GM23338 (cell line): ENCODE results near the gene HAGH. TPM values are rescaled to one million over a fixed set of nuclear protein-coding genes. Genes with fewer than 3 reads are reported as not detected.

ENCODE experiments used
- ATAC-seq: fragments of 200-7000 bp; cut with Tn5 transposase; 3 replicates; pipeline ENCODE4 v1.9.1; 2020
- DNase-seq: peaks from one replicate; pipeline ENCODE4 v3.0.0-alpha.2; 2015; ENCODE audit warnings: low spot score
- H2AFZ ChIP-seq: fragments of 200-600 bp; sonication (generic); 2 replicates; pipeline ENCODE4 v1.8.0; 2016; ENCODE audit warnings: antibody characterized with exemption, mild to moderate bottlenecking, moderate library complexity
- H3F3A ChIP-seq: fragments of 200-600 bp; sonication (generic); replicated peaks from 2 replicates; pipeline ENCODE4 v1.8.0; 2017; ENCODE audit warnings: antibody characterized with exemption, mixed run types, low read depth
- H3K27ac ChIP-seq: fragments of 200-600 bp; sonication (generic); 2 replicates; pipeline ENCODE4 v1.6.1; 2016; ENCODE audit warnings: low read depth
- H3K27me3 ChIP-seq: fragments of 200-600 bp; sonication (generic); 2 replicates; pipeline ENCODE4 v1.8.0; 2016; ENCODE audit warnings: mild to moderate bottlenecking, mixed run types, moderate library complexity; ENCODE audit not compliant: insufficient read depth
- H3K36me3 ChIP-seq: fragments of 200-600 bp; sonication (generic); 2 replicates; pipeline ENCODE4 v1.8.0; 2016; ENCODE audit warnings: mild to moderate bottlenecking; ENCODE audit not compliant: insufficient read depth
- H3K4me1 ChIP-seq: fragments of 200-600 bp; sonication (generic); 2 replicates; pipeline ENCODE4 v1.8.0; 2016; ENCODE audit warnings: mild to moderate bottlenecking, moderate library complexity; ENCODE audit not compliant: insufficient read depth
- H3K4me2 ChIP-seq: fragments of 200-600 bp; sonication (generic); 2 replicates; pipeline ENCODE4 v1.7.1; 2017; ENCODE audit warnings: mixed run types
- H3K4me3 ChIP-seq: fragments of 200-600 bp; sonication (generic); 2 replicates; pipeline ENCODE4 v1.6.1; 2016; ENCODE audit warnings: mixed run types
- H3K79me2 ChIP-seq: fragments of 200-600 bp; sonication (generic); replicated peaks from 2 replicates; pipeline ENCODE4 v1.8.0; 2017; ENCODE audit warnings: mild to moderate bottlenecking; ENCODE audit not compliant: insufficient read depth
- H3K9me2 ChIP-seq: fragments of 200-600 bp; sonication (generic); 2 replicates; pipeline ENCODE4 v1.8.0; 2017; ENCODE audit not compliant: insufficient read depth
- H4K20me1 ChIP-seq: fragments of 200-600 bp; sonication (generic); replicated peaks from 2 replicates; pipeline ENCODE4 v1.8.0; 2017; ENCODE audit warnings: mild to moderate bottlenecking; ENCODE audit not compliant: insufficient read depth
- H3K27ac Mint-ChIP-seq: 2 replicates; pipeline ENCODE4 v1.8.0; 2020; ENCODE audit warnings: inconsistent platforms, mild to moderate bottlenecking, moderate library complexity, mixed read lengths
- H3K27me3 Mint-ChIP-seq: 3 replicates; pipeline ENCODE4 v1.8.0; 2022; ENCODE audit warnings: low read depth, mild to moderate bottlenecking, moderate library complexity, mixed read lengths, inconsistent platforms; ENCODE audit not compliant: insufficient read depth, poor library complexity
- H3K36me3 Mint-ChIP-seq: 3 replicates; pipeline ENCODE4 v1.8.0; 2021; ENCODE audit warnings: low read depth, mild to moderate bottlenecking, inconsistent platforms, moderate library complexity, mixed read lengths
- H3K4me1 Mint-ChIP-seq: 3 replicates; pipeline ENCODE4 v1.8.0; 2020; ENCODE audit warnings: mild to moderate bottlenecking, inconsistent platforms, mixed read lengths
- H3K4me3 Mint-ChIP-seq: 3 replicates; pipeline ENCODE4 v1.8.0; 2021; ENCODE audit warnings: moderate library complexity, mild to moderate bottlenecking, inconsistent platforms, mixed read lengths
- H3K9me3 Mint-ChIP-seq: 3 replicates; pipeline ENCODE4 v1.8.0; 2020; ENCODE audit warnings: moderate library complexity, mild to moderate bottlenecking, inconsistent platforms, mixed read lengths
- CREB1 ChIP-seq: fragments of 250-450 bp; sonication (Bioruptor Pico); IDR thresholded peaks from 2 replicates; pipeline ENCODE4 v1.5.0; 2020; ENCODE audit warnings: low read depth, mild to moderate bottlenecking, moderate library complexity
- EZH2 ChIP-seq: fragments of 200-600 bp; sonication (generic); IDR thresholded peaks from one replicate; pipeline ENCODE4 v1.8.0; 2017; ENCODE audit warnings: antibody characterized with exemption, mild to moderate bottlenecking, low read depth; ENCODE audit not compliant: unreplicated experiment
- EZH2phosphoT487 ChIP-seq: fragments of 200-600 bp; sonication (generic); IDR thresholded peaks from one replicate; pipeline ENCODE4 v1.8.1; 2018; ENCODE audit warnings: antibody characterized with exemption; ENCODE audit not compliant: unreplicated experiment
- JUNB ChIP-seq: IDR thresholded peaks from one replicate; pipeline ENCODE4 v1.6.1; 2016; ENCODE audit warnings: antibody characterized with exemption; ENCODE audit not compliant: unreplicated experiment
- NANOG ChIP-seq: IDR thresholded peaks from 2 replicates; pipeline ENCODE4 v1.6.1; 2016; ENCODE audit warnings: antibody characterized with exemption, borderline replicate concordance
- STAT1 ChIP-seq: IDR thresholded peaks from one replicate; pipeline ENCODE4 v1.6.1; 2016; ENCODE audit warnings: antibody characterized with exemption; ENCODE audit not compliant: unreplicated experiment
- ZNF114 ChIP-seq: fragments of 250-450 bp; sonication (Bioruptor Pico); IDR thresholded peaks from 2 replicates; pipeline ENCODE4 v1.5.0; 2020; ENCODE audit warnings: mild to moderate bottlenecking, moderate library complexity
- ZNF331 ChIP-seq: fragments of 250-450 bp; sonication (Bioruptor Pico); IDR thresholded peaks from 2 replicates; pipeline ENCODE4 v1.5.0; 2020; ENCODE audit warnings: low read depth, mild to moderate bottlenecking, moderate library complexity
- ZNF462 ChIP-seq: fragments of 250-450 bp; sonication (Bioruptor Pico); IDR thresholded peaks from 2 replicates; pipeline ENCODE4 v1.5.0; 2020; ENCODE audit warnings: mild to moderate bottlenecking, moderate library complexity
- polyA plus RNA-seq: library from polyadenylated mRNA; unstranded; fragments of >200 nt; fragmentation: Nextera tagmentation; extraction: Ambion mirVana; gene quantifications from 2 replicates; pipeline ENCODE4 v1.2.1, GENCODE V29; 2016
- total RNA-seq: library from RNA; depleted of rRNA; stranded (reverse); fragments of >200 nt; shearing (Covaris generic); gene quantifications from 2 replicates; pipeline ENCODE4 v1.2.3, GENCODE V29; 2014
- TF ChIP-seq, protein P1 (sequence below), 2 experiments: fragments of 200-600 bp in 1 of 2; sonication (generic) in 1 of 2; conservative IDR thresholded peaks; 2 replicates each; pipeline versions ENCODE4 v1.5.1 to v1.6.1; 2016 to 2017; ENCODE audit warnings: antibody characterized with exemption in 2 of 2, low read depth in 2 of 2, mild to moderate bottlenecking in 2 of 2, moderate library complexity in 1 of 2

The HAGH gene
- total and polyA plus RNA-seq, 2 experiments from 2014 or later, result 24.7 to 28.9 TPM

DNA sequence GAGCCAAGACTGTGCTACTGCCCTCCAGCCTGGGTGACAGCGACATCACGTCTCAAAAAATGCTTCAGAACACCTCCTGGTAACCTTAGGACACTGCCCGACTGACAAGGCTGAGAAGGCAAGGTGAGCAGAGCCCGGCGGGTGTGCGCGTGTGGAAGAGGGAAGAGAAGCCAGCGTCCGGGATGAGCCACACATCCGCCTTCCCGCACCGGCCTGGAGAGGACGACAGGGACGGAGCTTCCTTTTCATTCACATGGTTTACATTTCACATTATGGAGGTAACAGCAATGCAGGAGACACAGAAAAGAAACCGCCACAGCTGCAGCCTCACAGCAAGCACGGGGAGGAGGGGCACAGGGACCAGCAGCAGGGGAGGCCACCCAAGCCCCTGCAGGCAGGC is 16.5 kb downstream of the HAGH start (continued):
- TF ChIP-seq ZNF462 (CRISPR knock-in tag) (no peak), EZH2 (no peak), JUNB (no peak), ZNF331 (no peak), STAT1 (no peak), ZNF114 (no peak), EZH2phosphoT487 (no peak), CREB1 (CRISPR knock-in tag) (no peak)

DNA sequence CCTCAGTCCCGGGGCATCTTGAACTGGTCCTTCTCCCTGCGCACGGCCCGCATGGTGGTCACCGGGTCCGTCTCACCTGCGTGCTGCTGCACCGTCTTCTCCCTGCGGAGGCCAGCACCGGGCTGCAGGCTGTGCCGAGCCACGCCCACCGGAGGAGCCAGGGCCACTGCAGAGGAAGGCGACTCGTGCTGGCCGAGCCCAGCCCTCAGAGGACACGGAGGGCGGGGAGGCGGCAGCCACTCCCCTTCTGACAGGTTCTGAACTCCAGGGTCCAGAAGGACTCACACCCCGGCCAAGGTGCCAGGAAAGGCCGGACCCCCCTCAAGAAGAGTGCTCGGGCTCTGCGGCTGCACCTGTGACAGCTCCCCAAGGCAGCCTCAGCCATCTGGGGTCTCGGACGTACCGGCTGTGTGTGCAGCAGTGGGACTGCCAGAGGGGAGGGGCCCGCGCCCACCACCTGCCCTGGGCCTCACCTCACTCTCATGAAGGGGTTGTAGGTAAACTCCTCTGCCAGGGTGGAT is 17.3 kb downstream of the HAGH start:
- H3K27ac ChIP-seq, result no peak overlapping the region
- no peak overlapping the region for H2AFZ ChIP-seq
- Mint-ChIP-seq H3K36me3 (peaks cover 34% of the 10 kb centered on the region), H3K9me3 (peaks cover 10% of the 10 kb centered on the region; the same call in 2 of the 3 replicates), H3K4me3 (no peak overlapping the region), H3K4me1 (no peaks in the 10 kb centered on the region), H3K27ac (no peak overlapping the region), H3K27me3 (peaks cover 4% of the 10 kb centered on the region)
- H3K27me3 ChIP-seq, result no peaks in the 10 kb centered on the region
- TF ChIP-seq NANOG (no peak), ZNF331 (no peak), EZH2 (no peak)
- TF ChIP-seq, protein P1, sequence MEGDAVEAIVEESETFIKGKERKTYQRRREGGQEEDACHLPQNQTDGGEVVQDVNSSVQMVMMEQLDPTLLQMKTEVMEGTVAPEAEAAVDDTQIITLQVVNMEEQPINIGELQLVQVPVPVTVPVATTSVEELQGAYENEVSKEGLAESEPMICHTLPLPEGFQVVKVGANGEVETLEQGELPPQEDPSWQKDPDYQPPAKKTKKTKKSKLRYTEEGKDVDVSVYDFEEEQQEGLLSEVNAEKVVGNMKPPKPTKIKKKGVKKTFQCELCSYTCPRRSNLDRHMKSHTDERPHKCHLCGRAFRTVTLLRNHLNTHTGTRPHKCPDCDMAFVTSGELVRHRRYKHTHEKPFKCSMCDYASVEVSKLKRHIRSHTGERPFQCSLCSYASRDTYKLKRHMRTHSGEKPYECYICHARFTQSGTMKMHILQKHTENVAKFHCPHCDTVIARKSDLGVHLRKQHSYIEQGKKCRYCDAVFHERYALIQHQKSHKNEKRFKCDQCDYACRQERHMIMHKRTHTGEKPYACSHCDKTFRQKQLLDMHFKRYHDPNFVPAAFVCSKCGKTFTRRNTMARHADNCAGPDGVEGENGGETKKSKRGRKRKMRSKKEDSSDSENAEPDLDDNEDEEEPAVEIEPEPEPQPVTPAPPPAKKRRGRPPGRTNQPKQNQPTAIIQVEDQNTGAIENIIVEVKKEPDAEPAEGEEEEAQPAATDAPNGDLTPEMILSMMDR (conservative IDR thresholded peaks at IDR 0.05; ENCODE audit: low read depth in 2 of 2), result peak in 1 of 2 experiments; percentile 30; a peak in 1 of 4 replicates
- no peaks in the 10 kb centered on the region; the same call in 1 of the 2 replicates for H3F3A ChIP-seq
- no peak overlapping the region for H3K4me2 ChIP-seq
- no peaks in the 10 kb centered on the region; the same call in 1 of the 2 replicates for H4K20me1 ChIP-seq
- H3K4me3 ChIP-seq, result no peak overlapping the region
- no peaks in the 10 kb centered on the region for H3K4me1 ChIP-seq
- peak; percentile 97 for ATAC-seq
- no peaks in the 10 kb centered on the region for H3K36me3 ChIP-seq
- H3K9me2 ChIP-seq, result no peaks in the 10 kb centered on the region
- H3K79me2 ChIP-seq, result no peaks in the 10 kb centered on the region; the same call in 1 of the 2 replicates
- DNase-seq, result peak; percentile 76
